Measurements from ENCODE around the gene SYP. TPM values are rescaled to one million over a fixed set of nuclear protein-coding genes. Genes with fewer than 3 reads are reported as not detected.

The SYP gene
- total RNA-seq, 1 donor from 2014 or later = 1.5 TPM

- Mint-ChIP-seq H3K4me3 (ENCODE audit: unreplicated experiment) (peak overlapping the region; percentile 66), H3K9me3 (ENCODE audit: low read depth) (peaks cover 3% of the 10 kb centered on the region), H3K36me3 (ENCODE audit: low read depth) (peaks cover 6% of the 10 kb centered on the region), H3K27me3 (ENCODE audit: low read depth) (no peaks in the 10 kb centered on the region), H3K27ac (ENCODE audit: unreplicated experiment) (peak overlapping the region; percentile 49), H3K4me1 (ENCODE audit: low read depth) (peaks cover 15% of the 10 kb centered on the region)
- TF ChIP-seq CTCF (IDR thresholded peaks at IDR 0.05) = no peak
- peak; percentile 86 for DNase-seq (ENCODE audit: low spot score)
These were observed 16.2 kb downstream of the SYP start for GRCh38 chrX:49183701-49184281.

- H3K27me3 Mint-ChIP-seq (ENCODE audit: low read depth) = no peaks in the 10 kb centered on the region
- no peak for TF ChIP-seq CTCF (IDR thresholded peaks at IDR 0.05)
- H3K36me3 Mint-ChIP-seq (ENCODE audit: low read depth) = peaks cover 16% of the 10 kb centered on the region
- H3K9me3 Mint-ChIP-seq (ENCODE audit: low read depth) = peaks cover 3% of the 10 kb centered on the region
- peaks cover 7% of the 10 kb centered on the region for H3K4me1 Mint-ChIP-seq (ENCODE audit: low read depth)
- no peak for DNase-seq (ENCODE audit: low spot score)
- H3K4me3 Mint-ChIP-seq (ENCODE audit: unreplicated experiment) = no peak overlapping the region
- no peak overlapping the region for H3K27ac Mint-ChIP-seq (ENCODE audit: unreplicated experiment)
These were observed 20.6 kb downstream of the SYP start for GRCh38 chrX:49179358-49179757.

GRCh38 chrX:49178537-49178936, 21.5 kb downstream of the SYP start:
- Mint-ChIP-seq H3K4me3 (ENCODE audit: unreplicated experiment) (no peak overlapping the region), H3K4me1 (ENCODE audit: low read depth) (peaks cover 3% of the 10 kb centered on the region), H3K27ac (ENCODE audit: unreplicated experiment) (no peak overlapping the region), H3K9me3 (ENCODE audit: low read depth) (peaks cover 3% of the 10 kb centered on the region), H3K36me3 (ENCODE audit: low read depth) (peaks cover 16% of the 10 kb centered on the region), H3K27me3 (ENCODE audit: low read depth) (no peaks in the 10 kb centered on the region)
- TF ChIP-seq CTCF (IDR thresholded peaks at IDR 0.05) = no peak
- DNase-seq (ENCODE audit: low spot score) = no peak

- Mint-ChIP-seq H3K27ac (ENCODE audit: unreplicated experiment) (no peak overlapping the region), H3K27me3 (ENCODE audit: low read depth) (no peaks in the 10 kb centered on the region), H3K4me3 (ENCODE audit: unreplicated experiment) (no peak overlapping the region), H3K36me3 (ENCODE audit: low read depth) (peaks cover 16% of the 10 kb centered on the region), H3K4me1 (ENCODE audit: low read depth) (peaks cover 9% of the 10 kb centered on the region), H3K9me3 (ENCODE audit: low read depth) (peaks cover 5% of the 10 kb centered on the region)
- TF ChIP-seq CTCF (IDR thresholded peaks at IDR 0.05) = no peak
- DNase-seq (ENCODE audit: low spot score) = no peak
These were observed 22.0 kb downstream of the SYP start for GRCh38 chrX:49177873-49178480.

GRCh38 chrX:49177338-49177833, 22.6 kb downstream of the SYP start:
- TF ChIP-seq CTCF (IDR thresholded peaks at IDR 0.05) = no peak
- peaks cover 16% of the 10 kb centered on the region for H3K36me3 Mint-ChIP-seq (ENCODE audit: low read depth)

More at GRCh38 chrX:49177338-49177833, 22.6 kb downstream of the SYP start:
- Mint-ChIP-seq H3K4me1 (ENCODE audit: low read depth) (peaks cover 13% of the 10 kb centered on the region), H3K27ac (ENCODE audit: unreplicated experiment) (peak overlapping the region; percentile 23), H3K9me3 (ENCODE audit: low read depth) (peaks cover 5% of the 10 kb centered on the region), H3K27me3 (ENCODE audit: low read depth) (no peaks in the 10 kb centered on the region), H3K4me3 (ENCODE audit: unreplicated experiment) (no peak overlapping the region)
- no peak for DNase-seq (ENCODE audit: low spot score)
